ENCODE measurements around the gene SF1.
"Not testable (repeated sequence)": the region's sequence is repeated elsewhere in the genome, so short reads cannot be mapped to it uniquely, and the experiment has no call there.

Gene SF1

GRCh38 chr11:64778473-64779298, at the start of gene SF1:
TSS of gene SF1 (minus strand) at chr11:64778542. CDS start at chr11:64778392, 150 bp downstream.
- peak; percentile 96 to 100 (median 99) for DNase-seq (ENCODE audit: low read depth in 2 of 3, low spot score in 1 of 3)

GRCh38 chr11:64827451-64827839, 49.1 kb upstream of the SF1 start:
- DNase-seq (ENCODE audit: low read depth in 2 of 3, low spot score in 1 of 3), result no peak

DNA sequence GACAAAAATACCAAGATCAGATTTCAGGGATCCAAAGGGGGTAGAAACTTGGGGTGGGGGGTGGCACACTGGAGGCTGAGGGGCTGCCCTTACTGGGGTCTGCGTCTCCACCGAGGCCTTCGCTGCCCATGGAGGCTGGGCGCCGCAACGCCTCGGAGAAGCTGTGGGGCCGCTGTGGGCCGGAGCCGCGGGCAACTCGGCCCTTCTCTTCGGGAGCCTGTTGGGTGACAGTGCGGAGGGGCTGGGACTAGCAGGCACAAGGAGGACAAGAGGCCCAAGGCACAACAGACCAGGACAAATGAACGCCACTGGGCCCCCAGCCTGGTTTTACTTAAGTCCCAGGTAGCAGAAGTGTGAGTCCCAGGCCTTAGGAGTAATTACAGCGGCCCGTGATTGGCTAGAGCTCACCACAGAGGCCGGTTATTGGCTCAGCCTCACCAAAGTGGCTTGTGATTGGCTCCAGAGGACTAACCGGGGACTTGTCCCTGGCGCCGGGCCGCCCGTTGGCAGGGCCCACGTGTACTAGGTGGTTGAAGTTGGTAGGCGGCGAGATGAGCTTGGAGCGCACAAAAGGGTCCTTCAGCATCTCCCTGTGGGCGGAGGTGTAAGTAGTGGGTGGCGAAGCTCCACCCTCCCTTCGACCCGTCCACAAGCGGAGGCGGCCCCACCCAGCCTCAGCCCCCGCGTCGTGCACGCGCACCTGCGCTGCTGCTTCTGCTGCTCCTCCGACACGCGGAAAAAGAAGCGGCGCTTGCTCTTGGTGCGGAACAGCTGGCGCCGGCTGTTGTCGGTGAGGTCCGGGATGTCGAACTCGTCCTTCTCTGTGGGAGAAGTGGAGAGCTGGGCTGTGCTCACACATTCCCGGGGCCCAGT, 48.5 kb upstream of the SF1 start:
- DNase-seq (ENCODE audit: low read depth in 2 of 3, low spot score in 1 of 3), result no peak

GRCh38 chr11:64826062-64826461, 47.7 kb upstream of the SF1 start:
- no peak for DNase-seq (ENCODE audit: low read depth in 2 of 3, low spot score in 1 of 3)

GRCh38 chr11:64823568-64824119, 45.3 kb upstream of the SF1 start:
- no peak for DNase-seq (ENCODE audit: low read depth in 2 of 3, low spot score in 1 of 3)

GRCh38 chr11:64817476-64817875, 39.1 kb upstream of the SF1 start:
- no peak for DNase-seq (ENCODE audit: low read depth in 2 of 3, low spot score in 1 of 3)

DNA sequence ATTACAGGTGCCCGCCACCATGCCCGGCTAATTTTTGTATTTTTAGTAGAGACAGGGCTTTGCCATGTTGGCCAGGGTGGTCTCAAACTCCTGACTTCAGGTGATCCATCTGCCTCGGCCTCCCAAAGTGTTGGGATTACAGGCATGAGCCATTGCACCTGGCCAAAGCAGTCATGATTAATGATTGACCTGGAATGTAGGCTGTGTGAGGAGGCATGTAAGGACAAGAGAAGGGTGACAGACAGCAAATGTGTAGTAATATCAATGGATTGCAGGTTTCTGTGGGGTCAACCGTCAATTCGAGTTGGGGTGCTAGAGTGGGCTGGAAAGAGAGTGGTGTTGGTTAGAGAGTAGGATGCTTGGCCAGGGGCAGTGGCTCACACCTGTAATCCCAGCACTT, 37.1 kb upstream of the SF1 start:
- DNase-seq (ENCODE audit: low read depth in 2 of 3, low spot score in 1 of 3), result not testable (repeated sequence)

- no peak for DNase-seq (ENCODE audit: low read depth in 2 of 3, low spot score in 1 of 3)
Measured at GRCh38 chr11:64814712-64815187, 36.4 kb upstream of the SF1 start.

DNA sequence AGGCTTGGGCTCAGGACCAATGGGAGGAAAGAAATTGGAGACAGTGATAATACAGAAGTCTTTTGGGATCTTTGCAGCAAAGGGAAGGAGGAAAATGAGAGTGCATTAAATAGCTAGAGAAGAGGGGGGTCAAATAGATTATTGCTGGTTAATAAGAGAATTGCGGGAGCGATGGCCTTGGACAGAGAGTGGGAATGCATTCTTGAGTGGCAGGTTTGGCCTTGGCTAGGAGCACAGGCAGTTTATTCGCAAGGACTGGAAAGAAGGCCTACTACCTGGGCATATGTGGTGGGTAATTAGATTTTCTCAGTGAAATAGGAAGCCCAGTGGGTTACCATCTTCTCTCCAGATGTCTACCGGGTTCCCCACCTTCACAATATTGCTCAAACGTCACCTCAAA, 35.5 kb upstream of the SF1 start:
- DNase-seq (ENCODE audit: low read depth in 2 of 3, low spot score in 1 of 3), result no peak

- no peak for DNase-seq (ENCODE audit: low read depth in 2 of 3, low spot score in 1 of 3)
Measured at GRCh38 chr11:64810891-64811272, 32.5 kb upstream of the SF1 start.

DNA sequence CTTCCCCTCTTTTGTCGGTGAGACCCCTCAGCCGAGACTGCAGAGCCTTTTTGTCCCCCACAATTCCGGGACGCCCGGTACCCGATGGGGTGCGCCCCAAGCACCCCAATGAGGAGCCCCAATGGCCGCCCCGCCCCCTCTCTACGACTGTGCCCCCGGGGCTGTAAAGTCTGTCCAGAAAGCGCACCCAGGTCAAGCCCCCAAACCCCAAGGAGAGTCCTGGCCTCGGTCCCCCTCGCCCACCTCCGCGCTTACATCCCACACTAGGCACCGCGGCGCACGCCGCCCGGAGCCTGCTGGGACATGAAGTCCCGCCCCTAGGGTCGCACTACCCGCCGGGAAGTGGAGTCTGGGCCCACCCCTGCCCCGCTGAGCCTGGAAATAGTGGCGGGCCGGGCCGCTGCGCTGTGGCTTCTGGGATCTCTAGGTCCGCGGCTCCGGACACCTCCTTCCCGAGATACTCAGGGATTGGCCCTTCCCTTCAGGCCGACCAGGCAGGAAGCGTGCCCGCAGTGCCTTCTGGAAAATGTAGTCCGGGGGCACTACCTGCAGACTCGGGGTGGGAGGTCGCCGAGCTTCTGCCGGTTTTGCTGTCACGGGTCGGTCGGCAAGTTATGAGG, 32.0 kb upstream of the SF1 start, which contains the start of gene MEN1:
Gene MEN1, minus strand, starts transcription at position 281 of the 620 bp plus-strand sequence. CDS start 442 bp downstream, outside the sequence.
- peak; percentile 79 to 81 (median 81) for DNase-seq (ENCODE audit: low read depth in 2 of 3, low spot score in 1 of 3)

DNA sequence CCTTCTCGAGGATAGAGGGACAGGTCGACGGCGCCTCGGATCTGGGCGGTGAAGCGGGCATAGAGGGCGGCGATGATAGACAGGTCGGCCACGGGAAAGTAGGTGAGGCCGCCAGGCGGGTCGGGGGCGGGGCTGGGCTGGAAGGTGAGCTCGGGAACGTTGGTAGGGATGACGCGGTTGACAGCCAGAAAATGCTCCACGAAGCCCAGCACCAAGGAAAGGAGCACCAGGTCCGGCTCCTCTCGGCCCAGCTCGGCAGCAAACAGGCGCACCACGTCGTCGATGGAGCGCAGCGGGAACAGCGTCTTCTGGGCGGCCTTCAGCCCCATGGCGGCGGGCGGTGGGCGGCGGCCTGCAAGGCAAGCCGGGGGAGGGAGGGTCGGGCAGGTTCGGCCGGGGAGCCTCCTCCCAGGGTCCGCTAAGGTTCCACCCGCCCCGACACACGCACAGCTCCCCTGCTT, 31.5 kb upstream of the SF1 start:
- DNase-seq (ENCODE audit: low read depth in 2 of 3, low spot score in 1 of 3), result peak in 1 of 3 donors; percentile 9

- no peak for DNase-seq (ENCODE audit: low read depth in 2 of 3, low spot score in 1 of 3)
Measured at GRCh38 chr11:64805481-64805880, 27.1 kb upstream of the SF1 start.

- DNase-seq (ENCODE audit: low read depth in 2 of 3, low spot score in 1 of 3), result no peak
Measured at GRCh38 chr11:64804346-64805210, 26.2 kb upstream of the SF1 start.

- no peak for DNase-seq (ENCODE audit: low read depth in 2 of 3, low spot score in 1 of 3)
Measured at GRCh38 chr11:64803846-64804345, 25.6 kb upstream of the SF1 start.

DNA sequence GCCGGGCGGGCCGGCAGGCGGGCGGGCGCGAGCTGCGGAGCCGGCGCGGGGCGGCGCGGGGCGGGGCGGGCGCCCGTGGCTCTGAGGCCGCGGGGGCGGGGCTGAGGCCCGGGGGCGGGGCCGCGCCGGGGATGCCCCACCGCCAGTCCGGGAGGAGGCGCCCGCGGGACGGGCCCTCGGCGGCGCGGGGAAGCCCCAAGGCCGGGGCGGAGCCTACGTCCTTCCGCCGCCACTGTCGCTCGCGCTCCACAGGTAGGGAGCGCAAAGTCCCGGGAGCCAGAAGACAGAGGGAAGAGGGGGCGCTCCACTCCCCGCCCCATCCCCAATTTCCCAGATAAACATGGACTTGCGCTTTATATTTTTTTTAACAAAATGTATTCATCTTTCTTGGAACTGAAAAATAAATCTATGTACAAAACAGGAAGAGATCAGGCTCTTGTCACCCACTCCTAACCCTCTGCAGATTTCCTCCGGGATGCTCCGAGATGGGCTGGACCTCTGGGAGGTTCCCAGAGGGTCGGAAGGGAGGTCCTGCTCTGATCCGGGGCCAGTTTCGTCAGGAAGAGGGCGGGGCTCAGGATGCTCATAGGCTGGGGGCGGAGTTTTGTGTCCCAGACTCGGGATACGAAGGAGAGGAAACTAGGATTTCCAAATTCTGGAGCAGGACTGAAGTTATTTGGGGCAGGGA, 25.0 kb upstream of the SF1 start, which contains the start of gene MAP4K2:
Gene MAP4K2, minus strand, starts transcription at position 57 of the 688 bp plus-strand sequence. CDS start 65 bp downstream, outside the sequence.
- DNase-seq (ENCODE audit: low read depth in 2 of 3, low spot score in 1 of 3), result peak; percentile 62 to 83 (median 70)

DNA sequence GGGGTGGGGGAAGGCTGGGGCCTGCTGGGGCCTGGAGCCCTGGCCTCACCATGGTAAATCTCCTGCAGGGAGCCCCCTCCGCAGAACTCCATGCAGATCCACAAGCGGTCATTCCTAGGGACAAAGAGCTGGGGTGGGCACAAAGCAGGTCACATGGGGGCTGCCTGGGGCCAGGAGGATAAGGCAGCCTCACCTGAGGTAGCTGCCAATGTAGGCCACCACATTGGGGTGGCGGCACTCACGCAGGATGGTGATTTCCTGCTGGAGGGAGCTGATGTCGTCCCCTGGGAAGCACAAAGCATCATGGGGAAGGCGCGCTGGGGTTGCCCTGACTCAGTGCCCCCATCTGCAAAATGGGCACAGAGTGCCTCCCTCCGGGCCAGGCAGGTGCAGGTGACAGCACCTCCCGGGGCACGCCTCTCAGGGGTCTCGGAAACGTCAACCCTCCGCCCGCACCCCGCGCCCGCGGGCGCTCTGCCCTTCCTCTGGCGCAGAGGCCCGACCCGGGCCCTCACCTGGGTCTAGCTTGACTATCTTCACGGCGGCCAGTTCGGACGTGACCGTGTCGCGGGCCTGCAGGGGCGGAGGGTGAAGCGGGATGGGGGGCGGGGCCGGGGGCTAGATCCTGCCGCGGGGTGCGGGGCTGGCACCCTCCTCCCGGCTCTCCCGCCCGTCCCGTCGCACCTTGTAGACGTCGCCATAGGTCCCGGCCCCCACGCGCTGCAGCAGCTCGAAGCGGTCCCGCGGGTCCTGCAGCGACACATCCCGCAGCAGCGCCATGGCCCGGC, 24.2 kb upstream of the SF1 start:
- peak in 2 of 3 donors; percentile 14 to 20 for DNase-seq (ENCODE audit: low read depth in 2 of 3, low spot score in 1 of 3)
